GM12875 (cell line): ENCODE data around the gene MRAP2.

ENCODE experiments used
- H3K4me3 ChIP-seq: one replicate; pipeline ENCODE4 v1.5.1; 2011; ENCODE audit warnings: low read depth, low read length, control low read depth
- TF ChIP-seq, protein P1 (sequence below): IDR thresholded peaks from 2 replicates; pipeline ENCODE4 v1.5.1; 2011; ENCODE audit warnings: low read depth, mild to moderate bottlenecking, control low read depth, inconsistent platforms, low read length, moderate library complexity, borderline replicate concordance; ENCODE audit not compliant: insufficient read depth

MRAP2 gene

DNA sequence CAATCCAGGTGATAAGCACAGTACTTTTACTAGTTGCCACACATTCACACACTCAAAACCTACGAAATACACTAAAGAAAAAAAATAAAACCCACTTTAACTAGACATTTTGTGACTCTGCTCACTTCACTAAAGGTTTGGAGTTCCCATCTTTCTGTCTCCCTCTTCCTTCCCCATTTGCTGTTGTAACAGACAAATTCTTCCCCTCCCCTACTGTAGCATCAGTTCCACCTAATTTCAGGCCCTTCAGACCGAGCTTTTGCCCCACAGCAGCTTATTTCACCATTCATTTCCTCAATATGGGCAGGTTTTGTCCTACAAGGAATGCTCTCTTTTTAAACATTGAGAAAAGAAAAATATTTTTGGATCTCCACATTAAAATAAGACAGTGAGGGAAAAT lies 31.3 kb upstream of the MRAP2 start:
- TF ChIP-seq, protein P1, sequence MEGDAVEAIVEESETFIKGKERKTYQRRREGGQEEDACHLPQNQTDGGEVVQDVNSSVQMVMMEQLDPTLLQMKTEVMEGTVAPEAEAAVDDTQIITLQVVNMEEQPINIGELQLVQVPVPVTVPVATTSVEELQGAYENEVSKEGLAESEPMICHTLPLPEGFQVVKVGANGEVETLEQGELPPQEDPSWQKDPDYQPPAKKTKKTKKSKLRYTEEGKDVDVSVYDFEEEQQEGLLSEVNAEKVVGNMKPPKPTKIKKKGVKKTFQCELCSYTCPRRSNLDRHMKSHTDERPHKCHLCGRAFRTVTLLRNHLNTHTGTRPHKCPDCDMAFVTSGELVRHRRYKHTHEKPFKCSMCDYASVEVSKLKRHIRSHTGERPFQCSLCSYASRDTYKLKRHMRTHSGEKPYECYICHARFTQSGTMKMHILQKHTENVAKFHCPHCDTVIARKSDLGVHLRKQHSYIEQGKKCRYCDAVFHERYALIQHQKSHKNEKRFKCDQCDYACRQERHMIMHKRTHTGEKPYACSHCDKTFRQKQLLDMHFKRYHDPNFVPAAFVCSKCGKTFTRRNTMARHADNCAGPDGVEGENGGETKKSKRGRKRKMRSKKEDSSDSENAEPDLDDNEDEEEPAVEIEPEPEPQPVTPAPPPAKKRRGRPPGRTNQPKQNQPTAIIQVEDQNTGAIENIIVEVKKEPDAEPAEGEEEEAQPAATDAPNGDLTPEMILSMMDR: no peak
- H3K4me3 ChIP-seq: no peak overlapping the region

DNA sequence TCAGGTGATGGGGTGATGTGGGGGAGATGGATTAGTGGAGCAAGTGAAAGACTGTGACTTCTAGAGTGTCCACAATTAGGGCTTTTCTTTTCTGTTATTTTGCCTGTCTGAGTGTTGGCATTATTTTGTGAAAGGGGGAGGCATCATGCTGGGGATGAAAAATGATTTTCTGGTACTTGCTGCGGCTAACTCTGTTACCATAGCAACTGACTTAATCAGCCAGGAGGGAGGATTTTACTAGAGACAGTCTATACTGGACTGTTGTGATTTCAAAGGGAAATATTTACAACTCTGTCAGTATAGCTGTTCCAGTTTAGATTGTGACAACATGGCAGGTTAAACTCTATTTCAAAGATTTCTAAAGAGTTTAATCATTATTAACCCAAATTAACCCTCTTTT lies 30.4 kb upstream of the MRAP2 start:
- TF ChIP-seq, protein P1: no peak
- no peak overlapping the region for H3K4me3 ChIP-seq

DNA sequence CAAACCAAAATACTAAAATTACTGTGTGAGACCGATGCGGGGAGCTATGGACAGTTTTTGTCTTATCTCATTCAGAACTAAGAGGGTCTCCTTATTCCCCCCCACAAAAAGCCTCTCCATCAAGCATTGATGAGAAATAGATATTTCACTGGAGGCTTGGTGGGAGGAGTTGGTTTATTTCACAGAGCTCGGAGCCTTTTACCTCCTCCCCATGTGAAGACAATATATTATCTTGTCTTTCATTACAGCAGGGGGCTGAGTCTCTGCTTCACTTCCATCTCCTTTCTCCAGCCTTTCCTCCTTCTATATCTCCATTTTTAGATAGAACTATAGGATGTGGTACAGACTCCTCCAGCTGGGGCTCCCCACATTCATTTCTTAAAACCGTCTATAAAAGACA lies 29.9 kb upstream of the MRAP2 start:
- no peak overlapping the region for H3K4me3 ChIP-seq

DNA sequence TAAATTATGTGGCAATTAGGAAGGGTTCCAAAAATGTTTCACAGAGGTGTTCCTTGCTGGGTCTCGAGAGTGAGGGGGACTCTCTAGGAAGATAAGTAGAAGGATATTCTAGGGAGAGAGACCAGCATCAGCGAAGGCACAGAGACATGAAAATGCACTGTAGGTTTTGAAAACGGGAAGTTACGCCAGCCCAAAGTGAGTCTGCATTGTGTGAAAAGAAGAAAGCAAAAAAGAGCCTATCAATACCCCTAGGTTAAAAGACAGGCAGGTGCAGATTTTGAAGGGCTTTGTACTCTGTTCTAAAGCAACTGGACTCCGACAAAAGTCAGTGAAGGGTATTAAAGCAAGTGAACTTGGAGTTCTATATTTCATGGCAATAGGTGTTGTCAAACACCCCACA lies 25.7 kb upstream of the MRAP2 start:
- H3K4me3 ChIP-seq: no peak overlapping the region
- TF ChIP-seq, protein P1: no peak

More for the DNA sequence above, 29.9 kb upstream of the MRAP2 start:
- TF ChIP-seq, protein P1: no peak

DNA sequence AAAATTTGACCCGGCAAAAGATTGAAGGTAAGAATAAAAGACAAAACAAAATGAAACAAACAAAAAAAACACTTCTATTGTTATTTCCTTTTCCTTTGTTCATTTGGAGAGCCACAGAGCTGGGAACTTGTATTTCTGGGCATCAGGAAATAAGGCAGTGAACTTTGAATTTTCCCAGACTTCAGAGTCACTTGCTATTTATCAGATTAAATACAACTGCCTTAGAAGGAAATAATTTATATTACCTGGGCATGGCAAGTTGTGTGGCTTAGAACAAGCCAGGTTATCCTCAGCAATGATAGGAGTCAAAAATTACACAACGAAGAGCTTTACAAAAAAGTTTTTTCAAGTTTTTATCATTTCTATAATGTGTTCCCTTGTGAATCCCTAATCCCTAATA lies 20.2 kb upstream of the MRAP2 start:
- TF ChIP-seq, protein P1: no peak
- no peak overlapping the region for H3K4me3 ChIP-seq

DNA sequence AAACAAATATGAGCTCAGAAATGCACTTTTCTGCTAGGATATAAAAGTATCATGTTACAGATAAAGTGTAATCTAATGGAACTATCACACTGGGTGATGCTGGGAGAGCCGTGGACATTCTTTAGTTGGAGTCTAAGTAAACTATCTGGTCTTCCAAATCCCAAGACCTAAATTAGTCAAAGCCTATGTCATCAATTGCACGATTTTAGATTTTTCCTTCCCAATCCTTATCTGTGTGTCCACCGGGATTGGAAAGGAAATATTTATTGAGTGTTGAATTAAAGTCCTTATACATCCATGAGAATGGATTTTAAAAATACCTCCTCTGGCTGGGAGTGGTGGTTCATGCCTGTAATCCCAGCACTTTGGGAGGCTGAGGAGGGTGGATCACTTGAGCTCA lies 19.6 kb upstream of the MRAP2 start:
- no peak overlapping the region for H3K4me3 ChIP-seq
- TF ChIP-seq, protein P1: no peak

DNA sequence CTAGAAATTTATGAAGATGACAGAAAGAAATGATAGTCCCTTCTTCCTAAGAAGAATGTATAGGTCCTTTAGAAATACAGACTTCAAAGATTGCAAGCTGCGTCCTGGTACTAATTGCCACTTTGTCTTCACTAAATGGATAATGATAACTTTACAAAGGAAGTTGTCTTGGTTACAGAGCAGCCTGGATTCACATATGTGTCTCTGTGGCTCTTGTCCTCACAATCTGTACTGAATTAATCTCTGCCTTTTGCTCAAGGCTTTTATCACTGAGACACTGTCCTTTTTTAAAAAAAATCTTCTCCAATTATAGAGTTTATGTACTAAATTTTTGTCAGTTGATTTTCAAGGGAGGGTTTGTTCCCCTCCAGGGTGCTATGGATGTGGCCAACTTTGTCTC lies 17.5 kb upstream of the MRAP2 start:
- TF ChIP-seq, protein P1: no peak
- no peak overlapping the region for H3K4me3 ChIP-seq
